ENCODE measurements around the gene MAN2B2.

Gene MAN2B2

GRCh38 chr4:6546681-6547447 lies 28.1 kb upstream of the MAN2B2 start:
- peak; percentile 71 for FAIRE-seq

DNA sequence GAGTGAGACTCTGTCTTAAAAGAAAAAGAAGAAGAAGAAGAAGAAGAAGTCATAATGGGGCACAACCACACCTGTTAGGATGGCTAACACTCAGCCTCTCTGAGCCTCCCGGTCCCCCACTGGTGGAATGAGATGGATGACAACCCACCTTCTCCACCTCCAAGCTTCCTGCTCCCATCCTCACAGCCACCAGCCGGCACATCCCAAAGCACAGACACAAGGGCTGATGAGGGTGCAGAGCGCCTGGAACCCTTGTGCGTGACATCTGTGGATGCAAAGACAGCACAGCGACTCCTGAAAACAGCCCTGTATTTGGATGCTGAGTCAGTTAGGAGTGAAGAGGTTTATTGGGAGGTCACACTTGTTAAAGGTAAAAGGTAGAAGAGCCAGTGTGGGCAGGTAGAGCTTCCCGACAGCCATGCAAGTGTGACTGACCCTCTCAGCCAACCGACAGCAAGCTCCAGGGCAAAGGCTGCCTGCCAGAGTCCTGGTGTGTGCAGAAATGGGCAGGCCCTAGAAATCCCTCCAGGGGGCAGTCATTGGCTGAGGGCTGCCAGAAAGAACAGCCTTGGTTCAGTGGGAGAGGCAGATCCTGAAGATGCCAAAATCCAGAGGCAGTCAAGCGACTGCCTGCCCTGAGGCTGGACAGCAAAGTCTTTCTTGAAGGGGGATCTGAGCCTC lies 26.6 kb upstream of the MAN2B2 start:
- no peak for FAIRE-seq

GRCh38 chr4:6548882-6549230 lies 26.1 kb upstream of the MAN2B2 start:
- FAIRE-seq: no peak

- no peak for FAIRE-seq
These were observed 25.5 kb upstream of the MAN2B2 start for GRCh38 chr4:6549445-6549844.

DNA sequence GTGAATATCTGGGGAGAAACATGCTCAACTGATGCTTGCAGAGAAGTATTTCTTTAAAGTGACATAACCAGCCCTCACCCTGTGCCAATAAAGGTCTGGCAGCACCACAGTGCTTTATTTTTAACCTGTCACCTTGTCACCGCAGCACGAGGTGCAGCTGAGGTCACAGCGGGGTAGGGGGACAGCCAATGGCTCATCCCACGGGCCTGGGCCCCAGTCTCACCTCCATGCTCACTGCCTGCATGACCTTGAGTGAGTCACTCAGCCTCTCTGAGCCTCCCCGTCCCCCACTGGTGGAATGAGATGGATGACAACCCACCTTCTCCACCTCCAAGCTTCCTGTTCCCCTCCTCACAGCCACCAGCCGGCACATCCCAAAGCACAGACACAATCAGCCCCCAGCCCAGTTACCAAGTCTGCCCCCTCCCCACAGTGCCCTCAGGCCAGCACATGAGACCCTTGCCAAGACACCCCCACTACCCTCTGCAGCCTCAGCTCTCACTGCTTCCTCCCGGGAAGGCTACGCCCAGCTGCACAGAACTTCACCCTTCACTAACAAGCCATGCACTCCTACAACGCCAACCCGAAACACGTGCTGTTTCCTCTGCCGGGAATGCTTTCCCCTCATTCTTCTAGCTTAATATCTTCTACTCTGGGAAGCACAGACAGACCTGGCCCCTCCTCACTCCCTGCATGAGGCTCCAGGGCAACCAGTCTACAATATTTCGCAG lies 24.9 kb upstream of the MAN2B2 start:
- no peak for FAIRE-seq

- FAIRE-seq: no peak
These were observed 24.2 kb upstream of the MAN2B2 start for GRCh38 chr4:6550821-6551220.

- FAIRE-seq: no peak
These were observed 23.3 kb upstream of the MAN2B2 start for GRCh38 chr4:6551660-6552059.

GRCh38 chr4:6555519-6555918 lies 19.5 kb upstream of the MAN2B2 start:
- FAIRE-seq: no peak

- no peak for FAIRE-seq
These were observed 18.7 kb upstream of the MAN2B2 start for GRCh38 chr4:6556263-6556662.

GRCh38 chr4:6557185-6557584 lies 17.8 kb upstream of the MAN2B2 start:
- no peak for FAIRE-seq

DNA sequence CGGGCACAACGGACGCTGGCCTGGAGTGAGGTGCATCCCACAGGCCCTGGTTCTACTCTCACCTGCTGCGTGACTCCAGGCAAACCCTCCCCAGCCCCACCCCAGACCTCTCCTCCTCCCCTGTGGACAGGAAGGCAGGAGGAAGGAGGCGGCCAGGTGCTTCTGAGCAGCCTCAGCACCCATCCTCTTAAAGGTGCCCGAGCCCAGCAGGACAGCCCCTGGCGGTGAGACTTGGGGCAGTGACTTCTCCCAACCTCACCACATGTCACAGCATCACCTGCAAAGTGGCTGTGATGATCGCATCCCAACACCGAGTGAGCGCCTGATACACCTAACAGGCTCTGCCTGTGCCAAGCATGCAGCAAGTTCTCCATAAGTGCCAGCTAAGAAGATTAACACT lies 17.1 kb upstream of the MAN2B2 start:
- no peak for FAIRE-seq

DNA sequence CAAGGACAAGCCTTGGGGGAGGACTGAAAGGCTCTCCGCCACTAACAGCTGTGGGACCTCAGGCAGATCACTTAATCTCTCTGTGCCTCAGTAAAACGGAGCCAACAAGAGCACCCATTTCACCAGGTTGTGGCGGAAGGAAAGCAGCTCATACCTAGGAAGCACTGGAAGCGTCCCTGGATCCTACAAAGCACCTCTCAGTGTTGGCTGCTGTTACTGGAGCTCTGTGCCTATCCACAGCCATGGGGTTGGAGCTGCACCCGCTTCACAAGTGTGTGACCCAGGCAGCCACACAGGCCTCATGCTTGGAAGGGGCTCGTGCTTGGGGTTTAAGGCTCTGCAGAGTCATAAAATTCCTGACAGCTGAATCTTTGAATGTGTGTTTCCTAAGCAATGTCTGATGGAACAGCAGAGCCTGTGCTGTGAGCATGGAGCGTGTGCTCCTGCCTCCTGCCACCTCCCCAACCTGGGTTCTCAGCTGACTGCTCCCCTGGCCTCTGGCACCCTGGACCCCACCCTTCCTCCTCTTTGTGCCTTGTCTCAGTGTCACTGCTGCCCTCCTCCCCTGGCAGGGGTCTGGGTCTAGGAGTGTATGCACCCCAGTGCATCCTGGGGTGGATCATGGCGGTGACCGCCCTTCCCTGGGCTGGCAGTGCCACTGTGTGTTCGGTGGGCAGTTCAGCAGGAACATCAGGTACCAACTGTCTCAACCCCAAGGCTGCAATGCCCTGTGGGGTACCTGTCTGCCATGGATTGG lies 14.4 kb upstream of the MAN2B2 start:
- no peak for FAIRE-seq

DNA sequence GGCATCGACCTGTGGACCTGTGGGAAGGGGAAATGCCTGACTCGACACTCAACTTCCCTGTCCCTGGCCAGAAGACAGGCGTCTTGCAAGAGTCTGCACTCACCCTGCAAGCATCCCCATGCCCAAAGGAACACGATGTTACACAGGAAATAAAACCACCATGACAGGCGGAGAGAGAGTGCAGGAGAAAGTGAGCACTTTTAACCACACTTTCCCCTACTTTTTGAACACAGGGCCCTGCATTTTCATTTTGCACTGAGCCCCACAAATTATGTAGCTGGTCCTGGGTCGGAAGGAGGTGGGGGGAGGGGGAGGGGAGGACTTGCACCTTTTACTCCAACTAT lies 13.8 kb upstream of the MAN2B2 start:
- no peak for FAIRE-seq

DNA sequence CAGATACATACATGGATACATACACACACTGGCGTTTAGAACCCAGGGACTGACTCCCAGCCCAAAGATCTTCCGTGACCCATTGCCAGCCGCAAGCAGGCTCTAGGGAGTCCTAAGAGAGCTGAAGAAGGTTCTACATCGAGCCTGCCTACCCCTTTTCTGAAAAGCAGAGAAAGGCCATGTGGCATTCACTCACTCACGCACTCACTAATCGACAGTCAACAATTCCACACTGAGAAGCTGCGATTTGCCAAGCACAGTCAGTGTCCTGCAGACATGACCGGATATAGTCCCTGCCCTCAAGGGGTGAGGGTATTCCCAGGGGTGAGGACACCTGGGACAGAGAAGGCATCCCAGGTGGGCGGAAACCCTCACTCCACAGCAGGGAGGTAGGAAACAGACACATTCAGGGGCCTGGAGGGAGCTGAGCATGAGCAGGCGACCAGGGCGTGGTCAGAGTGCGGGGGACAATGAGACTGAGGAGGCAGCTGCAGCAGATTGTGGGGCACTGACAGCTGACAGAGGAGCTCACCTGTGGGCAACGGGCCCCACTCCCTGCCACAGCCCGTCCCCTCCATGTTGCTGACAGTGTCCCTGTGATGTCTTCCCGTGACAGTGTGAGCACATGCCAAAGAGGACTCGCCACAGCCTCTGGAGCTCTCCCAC lies 13.2 kb upstream of the MAN2B2 start:
- FAIRE-seq: no peak

DNA sequence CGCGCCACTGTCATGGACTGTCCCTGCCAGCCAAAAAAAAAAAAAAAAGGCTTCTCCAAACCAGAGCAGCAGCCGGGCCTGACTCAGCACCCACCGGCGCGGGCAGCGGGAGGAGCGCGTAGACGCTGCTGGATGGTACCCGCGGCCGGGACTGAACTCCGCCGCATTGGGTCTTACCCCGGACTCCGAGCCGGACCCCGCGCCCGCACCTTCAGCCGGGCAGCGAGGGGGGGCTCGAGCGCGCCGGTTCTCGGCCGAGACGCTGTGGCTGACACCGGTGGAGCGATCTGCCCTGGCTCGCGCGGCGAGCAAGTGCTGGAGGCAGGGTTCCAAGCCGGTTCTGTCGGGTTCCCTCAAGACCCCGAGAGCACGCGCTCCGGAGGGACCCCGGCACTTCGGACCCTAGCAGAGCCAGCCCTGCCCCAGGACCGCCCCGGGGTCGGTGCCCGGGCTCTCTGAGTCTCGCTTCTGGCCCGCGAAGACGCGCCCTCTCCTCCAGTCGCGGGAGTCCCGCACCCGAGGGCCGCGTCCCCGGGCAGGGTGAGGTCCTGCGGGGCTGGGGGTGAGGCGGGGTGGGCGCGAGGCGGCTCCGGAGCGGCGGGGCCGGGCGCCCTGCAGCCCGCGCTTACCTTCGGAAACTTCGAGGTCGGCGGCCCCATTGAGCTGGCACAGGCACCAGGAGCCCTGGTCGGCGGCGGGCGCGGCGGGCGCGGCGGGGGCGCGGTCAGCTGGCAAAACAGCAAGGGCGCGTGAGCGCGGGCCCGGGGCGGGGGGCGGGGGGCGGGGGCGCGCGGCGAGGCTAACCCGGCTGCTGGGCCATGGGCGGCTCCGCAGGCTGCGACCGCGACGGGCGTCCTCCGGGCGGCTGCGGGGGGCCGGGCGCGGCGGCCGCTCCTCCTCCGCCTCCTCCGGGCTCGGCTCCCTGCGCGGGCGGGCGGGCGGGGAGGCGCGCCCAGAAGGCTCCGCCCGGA lies 11.8 kb upstream of the MAN2B2 start:
- no peak for FAIRE-seq

DNA sequence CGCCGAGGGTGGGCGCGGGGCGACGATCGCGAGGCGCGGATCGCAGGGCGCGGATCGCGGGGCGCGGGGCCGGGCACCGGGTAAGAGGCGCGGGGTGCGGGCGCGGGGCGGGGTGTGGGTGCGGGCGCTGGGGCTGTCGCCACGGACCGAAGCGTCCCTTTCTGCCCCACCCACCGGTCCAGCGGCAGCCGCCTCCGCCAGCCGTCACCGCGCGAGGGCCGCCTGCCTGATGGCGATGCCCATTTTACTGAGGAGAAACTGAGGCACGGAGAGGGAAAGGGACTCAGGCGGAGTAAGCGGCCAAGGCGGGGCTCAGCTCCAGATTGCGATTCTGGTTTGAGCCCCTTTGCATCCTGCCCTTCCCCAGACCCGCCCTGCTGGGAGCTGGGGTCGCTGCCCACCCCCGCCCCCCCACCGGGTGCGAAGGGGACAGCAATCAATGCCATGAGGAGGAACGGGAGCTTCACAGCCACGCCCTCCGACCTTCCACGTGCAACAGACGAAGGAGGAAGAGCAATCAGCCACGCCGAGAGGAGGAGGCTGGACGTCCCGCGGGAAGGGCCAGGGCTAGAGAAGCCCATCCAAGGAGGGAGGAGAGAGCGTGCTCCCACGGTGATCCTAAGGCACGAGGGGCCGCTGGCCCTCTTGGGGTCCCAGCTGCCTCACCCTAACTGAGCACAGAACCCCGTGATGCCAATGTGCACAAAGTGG lies 10.9 kb upstream of the MAN2B2 start:
- no peak for FAIRE-seq

GRCh38 chr4:6565691-6566390 lies 9.1 kb upstream of the MAN2B2 start:
- no peak for FAIRE-seq

DNA sequence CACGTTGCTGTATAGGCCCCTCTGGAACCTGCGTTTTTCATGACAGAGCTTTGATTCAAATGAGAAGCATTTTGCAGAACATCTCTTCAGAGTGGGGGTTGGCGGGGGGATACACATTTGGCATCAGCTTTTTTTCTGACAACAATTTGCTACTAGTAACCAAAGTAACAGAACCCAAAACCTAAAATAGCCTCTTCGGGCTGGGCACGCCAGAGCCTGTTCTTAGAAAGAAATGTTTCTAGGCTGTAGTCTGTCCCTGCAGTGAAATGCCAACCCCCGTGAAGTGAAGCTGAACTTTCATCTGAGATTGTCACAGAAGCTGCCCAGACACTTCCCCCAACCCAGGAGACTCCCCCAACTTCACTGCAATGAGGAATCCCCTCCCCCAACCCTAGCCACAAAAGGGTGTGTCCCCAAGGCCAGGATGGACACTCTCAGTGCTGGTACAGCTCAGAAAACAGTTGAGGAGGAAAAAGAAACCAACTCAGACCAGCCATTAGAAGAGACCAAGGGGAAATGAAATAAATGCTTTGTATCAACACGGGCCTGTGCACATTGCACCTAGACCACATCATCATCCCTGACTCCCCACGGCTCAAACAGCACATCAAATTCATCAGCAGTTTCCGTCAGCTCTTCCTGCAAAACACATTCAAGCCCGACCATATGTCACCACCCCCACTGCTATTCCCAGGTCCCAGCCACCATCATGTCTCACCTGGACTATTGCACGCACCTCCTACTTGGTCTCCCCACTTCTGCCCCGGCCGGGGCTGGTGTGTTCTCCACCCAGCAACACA lies 8.4 kb upstream of the MAN2B2 start:
- FAIRE-seq: no peak

DNA sequence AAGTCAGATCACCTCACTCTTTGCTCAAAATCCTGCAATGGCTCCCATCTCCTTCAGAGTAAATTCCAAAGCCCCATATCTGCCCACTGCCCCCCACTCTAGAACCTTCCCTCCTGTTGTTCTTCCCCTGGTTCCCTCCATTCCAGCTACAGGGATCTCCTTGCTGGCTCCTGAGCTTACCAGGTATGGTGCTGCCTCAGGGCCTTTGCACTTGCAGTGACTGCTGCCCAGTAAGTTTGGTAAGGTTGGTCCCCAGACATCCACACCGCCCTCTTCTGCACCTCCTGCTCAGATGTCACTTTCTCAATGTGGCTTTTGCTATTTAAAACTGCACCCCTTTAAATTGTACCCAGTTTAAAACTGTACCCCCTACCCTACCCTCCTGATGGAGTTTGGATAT lies 7.8 kb upstream of the MAN2B2 start:
- no peak for FAIRE-seq

Measured in G401.6 (cell line).